DOHH2 (cell line): ENCODE measurements around the gene ZFHX3.

Source experiments
- H3F3A ChIP-seq: fragments of 200-600 bp; sonication (generic), shearing (Covaris generic); 2 replicates; pipeline ENCODE4 v1.6.0; 2016; ENCODE audit warnings: antibody characterized with exemption, mild to moderate bottlenecking; ENCODE audit not compliant: control insufficient read depth, insufficient read depth
- H3K27ac ChIP-seq: fragments of 200-600 bp; sonication (generic); 2 replicates; pipeline ENCODE4 v1.5.1; 2014; ENCODE audit warnings: low read depth, mild to moderate bottlenecking, low read length, moderate library complexity
- H3K27me3 ChIP-seq: fragments of 200-600 bp; sonication (generic); 2 replicates; pipeline ENCODE4 v1.6.1; 2014; ENCODE audit warnings: mild to moderate bottlenecking, low read length, mixed read lengths; ENCODE audit not compliant: control insufficient read depth
- H3K36me3 ChIP-seq: fragments of 200-600 bp; sonication (generic); 2 replicates; pipeline ENCODE4 v1.6.1; 2014; ENCODE audit warnings: mild to moderate bottlenecking, low read length, moderate library complexity, mixed read lengths; ENCODE audit not compliant: control insufficient read depth
- H3K4me1 ChIP-seq: fragments of 200-600 bp; sonication (generic); 2 replicates; pipeline ENCODE4 v1.6.1; 2014; ENCODE audit warnings: mild to moderate bottlenecking, low read length, mixed read lengths; ENCODE audit not compliant: control insufficient read depth
- H3K4me2 ChIP-seq: fragments of 200-600 bp; sonication (generic); 2 replicates; pipeline ENCODE4 v1.6.0; 2014; ENCODE audit warnings: mild to moderate bottlenecking, low read length, moderate library complexity
- H3K4me3 ChIP-seq: fragments of 200-600 bp; sonication (generic); 2 replicates; pipeline ENCODE4 v1.5.1; 2014; ENCODE audit warnings: mild to moderate bottlenecking, low read length, mixed read lengths
- H3K79me2 ChIP-seq: fragments of 200-600 bp; sonication (generic); 2 replicates; pipeline ENCODE4 v1.6.1; 2014; ENCODE audit warnings: mild to moderate bottlenecking, low read length, mixed read lengths; ENCODE audit not compliant: control insufficient read depth
- H3K9me2 ChIP-seq: fragments of 200-600 bp; sonication (generic); replicated peaks from 2 replicates; pipeline ENCODE4 v1.6.1; 2014; ENCODE audit warnings: mild to moderate bottlenecking, low read length, mixed read lengths; ENCODE audit not compliant: control insufficient read depth
- H3K9me3 ChIP-seq: fragments of 200-600 bp; sonication (generic); 2 replicates; pipeline ENCODE4 v1.6.1; 2014; ENCODE audit warnings: antibody characterized with exemption, low read length, mixed read lengths; ENCODE audit not compliant: control insufficient read depth, insufficient read depth
- H4K20me1 ChIP-seq: fragments of 200-600 bp; sonication (generic); 2 replicates; pipeline ENCODE4 v1.6.0; 2014; ENCODE audit warnings: low read depth, mild to moderate bottlenecking, antibody characterized with exemption, low read length, moderate library complexity; ENCODE audit not compliant: control insufficient read depth, insufficient read depth
- EZH2phosphoT487 ChIP-seq: fragments of 200-600 bp; sonication (generic); IDR thresholded peaks from 2 replicates; pipeline ENCODE4 v1.6.1; 2017; ENCODE audit warnings: borderline replicate concordance, mild to moderate bottlenecking, antibody characterized with exemption, low read length, moderate library complexity, mixed read lengths
- TF ChIP-seq, protein P1 (sequence below): fragments of 200-600 bp; sonication (generic); IDR thresholded peaks from one replicate; pipeline ENCODE4 v1.5.1; 2014; ENCODE audit warnings: antibody characterized with exemption, mild to moderate bottlenecking, low read depth, low read length; ENCODE audit not compliant: poor library complexity, severe bottlenecking

The ZFHX3 gene

DNA sequence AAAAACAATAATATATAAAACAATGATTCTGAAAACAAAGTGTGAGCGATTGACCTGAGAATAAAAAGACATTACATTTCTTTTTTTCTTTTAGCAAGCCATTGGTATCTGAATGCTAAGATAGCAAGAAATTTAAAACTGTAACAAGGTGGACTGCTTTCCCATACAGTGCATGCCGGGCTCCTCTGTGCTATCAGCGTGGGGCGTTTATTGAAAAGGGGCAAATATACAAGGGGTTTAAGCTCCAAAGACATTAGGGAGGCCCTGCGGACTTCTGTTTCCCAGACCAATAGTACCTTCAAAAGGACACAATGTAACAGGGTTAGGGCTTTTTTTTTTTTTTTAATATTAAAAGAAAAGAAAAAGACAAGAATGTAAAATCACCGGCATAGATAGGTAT, 261.3 kb downstream of the ZFHX3 start:
- H3K4me1 ChIP-seq: no peaks in the 10 kb centered on the region
- no peaks in the 10 kb centered on the region for H4K20me1 ChIP-seq
- no peak overlapping the region for H3K4me2 ChIP-seq
- no peaks in the 10 kb centered on the region; the same call in 1 of the 2 replicates for H3K36me3 ChIP-seq
- no peaks in the 10 kb centered on the region for H3K9me3 ChIP-seq
- H3K27me3 ChIP-seq: no peaks in the 10 kb centered on the region
- no peaks in the 10 kb centered on the region for H3K79me2 ChIP-seq
- no peaks in the 10 kb centered on the region for H3F3A ChIP-seq
- H3K9me2 ChIP-seq: no peaks in the 10 kb centered on the region
- H3K27ac ChIP-seq: no peak overlapping the region
- no peak overlapping the region for H3K4me3 ChIP-seq
- TF ChIP-seq EZH2phosphoT487: no peak
- TF ChIP-seq, protein P1, sequence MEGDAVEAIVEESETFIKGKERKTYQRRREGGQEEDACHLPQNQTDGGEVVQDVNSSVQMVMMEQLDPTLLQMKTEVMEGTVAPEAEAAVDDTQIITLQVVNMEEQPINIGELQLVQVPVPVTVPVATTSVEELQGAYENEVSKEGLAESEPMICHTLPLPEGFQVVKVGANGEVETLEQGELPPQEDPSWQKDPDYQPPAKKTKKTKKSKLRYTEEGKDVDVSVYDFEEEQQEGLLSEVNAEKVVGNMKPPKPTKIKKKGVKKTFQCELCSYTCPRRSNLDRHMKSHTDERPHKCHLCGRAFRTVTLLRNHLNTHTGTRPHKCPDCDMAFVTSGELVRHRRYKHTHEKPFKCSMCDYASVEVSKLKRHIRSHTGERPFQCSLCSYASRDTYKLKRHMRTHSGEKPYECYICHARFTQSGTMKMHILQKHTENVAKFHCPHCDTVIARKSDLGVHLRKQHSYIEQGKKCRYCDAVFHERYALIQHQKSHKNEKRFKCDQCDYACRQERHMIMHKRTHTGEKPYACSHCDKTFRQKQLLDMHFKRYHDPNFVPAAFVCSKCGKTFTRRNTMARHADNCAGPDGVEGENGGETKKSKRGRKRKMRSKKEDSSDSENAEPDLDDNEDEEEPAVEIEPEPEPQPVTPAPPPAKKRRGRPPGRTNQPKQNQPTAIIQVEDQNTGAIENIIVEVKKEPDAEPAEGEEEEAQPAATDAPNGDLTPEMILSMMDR: no peak

DNA sequence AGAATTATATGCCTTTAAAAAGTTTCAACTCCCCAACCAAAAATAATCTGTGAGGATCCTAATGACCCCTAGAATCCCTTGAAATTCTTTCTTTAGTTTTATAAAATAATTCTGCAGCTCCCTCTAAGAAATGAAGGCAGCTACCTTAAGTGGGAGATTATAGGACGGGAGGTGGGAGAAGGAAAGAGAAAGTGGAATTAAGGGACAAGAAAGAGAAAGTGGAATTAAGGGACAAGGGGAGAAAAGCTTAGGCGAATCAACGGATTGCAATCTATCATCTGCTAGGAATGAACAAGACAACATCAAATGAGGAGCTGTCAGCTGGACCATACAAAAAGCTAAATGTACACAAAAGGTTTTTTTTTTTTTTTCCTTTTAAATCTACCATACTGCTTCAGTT, 262.0 kb downstream of the ZFHX3 start:
- no peak overlapping the region for H3K4me3 ChIP-seq
- H3F3A ChIP-seq: no peaks in the 10 kb centered on the region
- H4K20me1 ChIP-seq: no peaks in the 10 kb centered on the region
- H3K36me3 ChIP-seq: no peaks in the 10 kb centered on the region; the same call in 1 of the 2 replicates
- H3K79me2 ChIP-seq: no peaks in the 10 kb centered on the region
- no peaks in the 10 kb centered on the region for H3K9me2 ChIP-seq
- H3K4me2 ChIP-seq: no peak overlapping the region
- H3K27ac ChIP-seq: no peak overlapping the region
- H3K27me3 ChIP-seq: no peaks in the 10 kb centered on the region
- TF ChIP-seq, protein P1: no peak
- no peak for TF ChIP-seq EZH2phosphoT487
- H3K4me1 ChIP-seq: no peaks in the 10 kb centered on the region
- no peaks in the 10 kb centered on the region for H3K9me3 ChIP-seq

DNA sequence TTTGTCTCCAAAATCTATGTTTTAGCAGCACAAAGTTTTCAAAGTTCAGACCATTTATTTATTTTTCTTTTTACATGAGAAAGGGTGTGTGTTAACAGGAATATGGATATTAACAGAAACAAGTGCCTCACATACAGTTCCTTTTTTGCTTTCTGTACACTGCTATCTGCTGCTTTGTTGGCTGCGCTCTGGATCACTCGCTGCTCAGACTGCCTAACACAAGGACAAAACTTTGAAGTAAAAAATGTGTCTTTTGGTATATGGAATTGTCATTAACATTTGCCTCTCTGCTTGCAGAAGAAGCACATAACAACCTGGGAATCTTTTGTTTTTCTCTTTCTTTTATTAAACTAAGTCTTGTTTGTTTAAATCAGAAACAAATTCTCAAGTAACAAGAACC, 262.8 kb downstream of the ZFHX3 start:
- H3K4me1 ChIP-seq: no peaks in the 10 kb centered on the region
- H3K4me3 ChIP-seq: no peak overlapping the region
- H3K27me3 ChIP-seq: no peaks in the 10 kb centered on the region
- TF ChIP-seq, protein P1: no peak
- no peak for TF ChIP-seq EZH2phosphoT487
- no peaks in the 10 kb centered on the region for H3K9me3 ChIP-seq
- no peak overlapping the region for H3K27ac ChIP-seq
- H3F3A ChIP-seq: no peaks in the 10 kb centered on the region
- no peaks in the 10 kb centered on the region for H4K20me1 ChIP-seq
- no peak overlapping the region for H3K4me2 ChIP-seq
- H3K79me2 ChIP-seq: no peaks in the 10 kb centered on the region
- H3K36me3 ChIP-seq: no peaks in the 10 kb centered on the region; the same call in 1 of the 2 replicates
- no peaks in the 10 kb centered on the region for H3K9me2 ChIP-seq
